ENCODE measurements around the gene NEBL.

GRCh38 chr10:20822825-20823224 lies 74.3 kb downstream of the NEBL start:
- TF ChIP-seq TCF7L2 (IDR thresholded peaks at IDR 0.05; ENCODE audit: borderline replicate concordance, extremely low read depth, insufficient read depth, insufficient read length) (no peak), SP1 (IDR thresholded peaks at IDR 0.05; ENCODE audit: low read depth) (no peak), CTCF (IDR thresholded peaks at IDR 0.05 in 2 of 3, conservative IDR thresholded peaks at IDR 0.05 in 1 of 3; ENCODE audit: borderline replicate concordance in 1 of 3, insufficient read depth in 1 of 3, low read depth in 2 of 3, low read length in 2 of 3) (no peak), RAD21 (IDR thresholded peaks at IDR 0.05; ENCODE audit: low read depth) (no peak), EZH2phosphoT487 (IDR thresholded peaks at IDR 0.05; ENCODE audit: borderline replicate concordance) (no peak)

Data from HCT116 (cell line).